Renal cortex interstitium (tissue), 11 donors: ENCODE results near the gene SPATS2. TPM values are rescaled to one million over a fixed set of nuclear protein-coding genes. Genes with fewer than 3 reads are reported as not detected.
A peak's percentile ranks its signal among the peaks of the same experiment; 100 is the strongest.
"Not testable (repeated sequence)": the region's sequence is repeated elsewhere in the genome, so short reads cannot be mapped to it uniquely, and the experiment has no call there.

ENCODE experiments used
- DNase-seq, 11 donors: peaks; one replicate each; pipeline ENCODE4 v3.0.0-alpha.2; 2013; ENCODE audit warnings: low read depth in 9 of 11, low spot score in 4 of 11; ENCODE audit errors: extremely low read depth in 1 of 11
- polyA plus RNA-seq, 3 donors: library from polyadenylated mRNA; unstranded; fragments of 120-200 nt; gene quantifications; one replicate each; pipeline ENCODE4 v1.2.1, GENCODE V29; 2013; ENCODE audit not compliant: insufficient read length in 3 of 3

The SPATS2 gene
- polyA plus RNA-seq, 3 donors: 51.0 to 63.3 (median 52.7) TPM

GRCh38 chr12:49482095-49483051 lies 115.1 kb downstream of the SPATS2 start:
- no peak for DNase-seq

GRCh38 chr12:49483619-49484018 lies 116.4 kb downstream of the SPATS2 start:
- no peak for DNase-seq

DNA sequence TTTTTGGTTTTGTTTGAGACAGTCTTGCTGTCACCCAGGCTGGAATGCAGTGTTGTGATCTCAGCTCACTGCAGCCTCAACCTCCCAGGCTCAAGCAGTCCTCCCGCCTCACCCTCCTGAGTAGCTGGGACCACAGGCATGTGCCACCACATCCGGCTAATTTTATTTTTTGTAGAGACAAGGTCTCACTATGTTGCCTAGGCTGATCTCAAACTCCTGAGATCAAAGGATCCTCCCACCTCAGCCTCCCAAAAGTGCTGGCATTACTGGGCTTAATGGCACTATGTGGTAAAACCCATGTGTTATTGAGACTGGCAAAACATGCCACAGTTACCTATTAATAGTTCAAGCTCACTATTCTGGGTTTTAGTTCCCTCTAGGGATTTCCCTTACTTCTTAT lies 120.3 kb downstream of the SPATS2 start:
- DNase-seq: no peak

DNA sequence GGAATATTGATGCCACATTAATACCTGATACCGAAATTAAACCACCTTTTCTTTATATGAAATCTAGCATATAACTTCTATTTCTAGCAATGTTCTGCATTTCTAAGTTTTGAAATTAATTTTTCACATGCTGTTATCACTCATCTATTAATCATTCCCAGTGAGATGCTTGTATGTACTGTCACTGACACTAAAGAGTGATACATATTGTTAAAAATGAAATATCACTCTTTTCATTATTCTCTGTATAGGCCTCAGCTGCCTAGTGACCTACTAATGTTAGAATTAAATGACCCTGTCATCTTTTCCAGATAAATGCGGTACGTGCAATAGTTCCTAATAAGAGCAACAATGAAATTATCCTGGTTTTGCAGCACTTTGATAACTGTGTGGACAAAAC lies 121.9 kb downstream of the SPATS2 start:
- DNase-seq: no peak

- no peak for DNase-seq
These were observed 122.5 kb downstream of the SPATS2 start for GRCh38 chr12:49489720-49490119.

DNA sequence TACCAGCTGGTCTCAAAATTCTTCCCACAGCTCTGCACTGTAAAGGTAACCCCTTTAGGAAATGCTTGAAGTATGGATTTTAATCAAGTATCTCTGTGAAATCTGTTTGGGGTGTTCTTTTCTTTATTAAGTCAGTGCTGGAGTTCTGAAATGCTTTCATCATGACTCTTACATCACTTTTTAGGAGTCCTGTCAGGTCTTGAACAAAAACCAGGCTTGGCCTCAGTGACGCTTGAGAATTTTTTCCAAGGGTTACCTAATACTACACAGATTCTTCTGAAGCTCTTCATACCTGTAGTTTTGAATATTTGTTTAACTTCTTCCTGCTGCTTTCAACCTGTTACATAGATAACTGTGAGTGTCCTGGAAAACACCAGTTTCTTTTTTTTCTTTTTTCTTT lies 124.6 kb downstream of the SPATS2 start:
- no peak for DNase-seq

- no peak for DNase-seq
These were observed 126.6 kb downstream of the SPATS2 start for GRCh38 chr12:49493900-49494299.

GRCh38 chr12:49496417-49497360 lies 129.4 kb downstream of the SPATS2 start:
- no peak for DNase-seq

GRCh38 chr12:49501895-49502294 lies 134.6 kb downstream of the SPATS2 start:
- DNase-seq: no peak

DNA sequence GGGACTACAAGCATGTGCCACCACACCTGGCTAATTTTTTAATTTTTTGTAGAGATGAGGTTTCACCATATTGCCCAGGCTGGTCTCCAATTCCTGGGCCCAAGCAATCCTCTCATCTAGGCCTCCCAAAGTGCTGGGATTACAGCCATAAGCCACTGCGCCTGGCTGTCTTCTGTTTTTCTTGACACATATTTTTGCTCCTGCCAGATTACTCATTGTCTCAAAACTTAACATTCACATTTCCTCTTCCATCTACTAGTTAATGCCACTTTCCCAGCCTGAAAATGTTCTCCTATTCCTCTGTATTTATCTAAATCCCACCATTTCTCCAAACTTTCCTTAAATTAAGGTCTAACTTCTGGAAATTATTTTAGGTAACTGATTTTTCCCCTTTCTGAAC lies 135.3 kb downstream of the SPATS2 start:
- no peak for DNase-seq

DNA sequence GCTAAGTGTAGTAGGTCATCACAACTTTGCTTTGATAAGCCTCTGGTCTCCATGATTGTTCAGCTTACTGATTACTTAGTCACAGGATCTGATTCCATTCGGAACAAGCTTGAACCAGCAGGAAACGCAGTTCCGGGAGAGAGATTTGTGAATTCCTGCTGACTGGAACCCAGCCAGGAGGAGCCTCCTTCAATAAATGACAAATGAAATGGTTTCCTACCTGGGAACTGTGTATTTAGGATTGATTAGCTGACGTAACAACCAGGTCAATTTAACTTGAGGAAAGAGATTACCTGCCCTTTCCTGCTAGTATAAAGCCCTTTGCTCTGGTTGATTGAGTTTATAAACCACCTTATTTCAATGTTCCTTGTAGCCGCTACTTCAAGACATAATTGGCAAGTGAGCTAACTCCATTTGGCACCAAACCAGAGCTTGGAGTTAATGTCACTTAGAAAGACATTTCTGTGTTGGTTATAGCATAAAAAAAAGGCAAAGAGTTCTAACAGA lies 136.5 kb downstream of the SPATS2 start:
- DNase-seq: peak in 3 of 11 donors; percentile 32 to 64 (median 36)

DNA sequence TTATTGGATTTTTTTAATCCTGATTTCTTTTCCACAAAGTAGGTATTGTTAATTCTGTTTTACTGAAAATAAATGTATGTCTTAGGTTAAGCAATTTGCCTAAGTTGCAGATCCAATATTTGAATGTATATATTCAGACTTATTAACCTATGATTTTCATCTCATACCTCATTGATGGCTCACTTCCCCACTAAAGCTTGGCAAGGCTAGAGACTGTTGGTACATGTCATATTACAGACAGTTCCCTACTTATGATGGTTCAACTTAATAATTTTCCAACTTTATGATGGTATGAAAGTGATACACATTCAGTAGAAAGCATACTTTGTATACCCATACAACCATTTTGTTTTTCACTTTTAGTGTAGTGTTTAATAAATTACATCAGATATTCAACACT lies 138.4 kb downstream of the SPATS2 start:
- DNase-seq: no peak

DNA sequence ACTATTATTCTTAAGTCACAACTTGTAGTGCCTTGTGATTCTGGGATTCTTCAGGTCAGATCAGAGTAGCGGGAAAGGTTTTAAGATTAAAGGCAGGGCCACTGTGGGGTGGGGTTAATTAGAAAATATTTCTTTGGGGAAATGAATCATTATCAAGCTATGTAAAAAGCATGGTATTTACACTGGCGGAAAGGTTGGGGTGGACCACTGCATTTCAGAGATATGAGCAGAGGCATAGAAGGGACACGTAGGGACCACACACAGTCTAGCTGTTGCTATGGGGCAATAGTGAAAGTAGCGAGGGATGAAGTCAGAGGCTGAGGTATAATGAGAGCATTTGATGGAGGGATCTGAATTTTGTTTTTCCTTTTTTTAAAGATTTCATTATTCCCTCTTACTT lies 139.9 kb downstream of the SPATS2 start:
- DNase-seq: no peak

DNA sequence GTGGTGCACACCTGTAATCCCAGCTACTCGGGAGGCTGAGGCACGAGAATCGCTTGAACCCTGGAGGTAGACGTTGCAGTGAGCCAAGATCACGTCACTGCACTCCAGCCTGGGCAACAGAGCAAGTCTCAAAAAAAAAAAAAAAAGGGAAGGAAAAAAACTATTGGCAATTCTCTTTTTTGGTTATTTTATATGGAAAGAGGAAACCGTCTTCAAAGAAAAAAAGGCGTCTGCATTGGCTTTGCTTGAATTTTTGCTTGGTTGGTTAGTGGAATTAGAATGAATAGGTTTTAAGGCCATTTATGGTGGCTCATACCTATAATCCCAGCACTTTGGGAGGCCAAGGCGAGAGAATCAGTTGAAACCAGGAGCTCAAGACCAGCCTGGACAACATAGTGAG lies 142.4 kb downstream of the SPATS2 start:
- not testable (repeated sequence) for DNase-seq

DNA sequence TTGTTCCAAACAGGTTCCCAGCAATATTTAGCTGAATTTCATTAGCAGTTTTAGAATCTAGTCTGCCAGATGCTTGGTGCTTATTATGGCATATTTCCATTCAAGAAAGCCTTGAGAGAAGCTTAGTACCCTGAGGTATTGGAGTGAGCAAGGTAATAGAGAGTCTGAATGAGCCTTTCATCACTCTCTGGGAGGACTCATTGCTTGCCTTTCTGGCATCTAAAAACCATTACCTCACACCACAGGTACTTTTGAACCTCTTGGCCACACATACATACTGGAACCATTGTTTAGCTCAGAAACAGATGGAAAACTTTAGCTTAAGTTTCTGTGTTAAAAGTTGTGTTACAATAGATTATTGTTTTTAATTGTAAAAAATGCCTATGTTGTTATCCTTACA lies 144.1 kb downstream of the SPATS2 start:
- no peak for DNase-seq

- DNase-seq: no peak
These were observed 145.3 kb downstream of the SPATS2 start for GRCh38 chr12:49512546-49512945.

GRCh38 chr12:49515266-49515665 lies 148.0 kb downstream of the SPATS2 start:
- no peak for DNase-seq

DNA sequence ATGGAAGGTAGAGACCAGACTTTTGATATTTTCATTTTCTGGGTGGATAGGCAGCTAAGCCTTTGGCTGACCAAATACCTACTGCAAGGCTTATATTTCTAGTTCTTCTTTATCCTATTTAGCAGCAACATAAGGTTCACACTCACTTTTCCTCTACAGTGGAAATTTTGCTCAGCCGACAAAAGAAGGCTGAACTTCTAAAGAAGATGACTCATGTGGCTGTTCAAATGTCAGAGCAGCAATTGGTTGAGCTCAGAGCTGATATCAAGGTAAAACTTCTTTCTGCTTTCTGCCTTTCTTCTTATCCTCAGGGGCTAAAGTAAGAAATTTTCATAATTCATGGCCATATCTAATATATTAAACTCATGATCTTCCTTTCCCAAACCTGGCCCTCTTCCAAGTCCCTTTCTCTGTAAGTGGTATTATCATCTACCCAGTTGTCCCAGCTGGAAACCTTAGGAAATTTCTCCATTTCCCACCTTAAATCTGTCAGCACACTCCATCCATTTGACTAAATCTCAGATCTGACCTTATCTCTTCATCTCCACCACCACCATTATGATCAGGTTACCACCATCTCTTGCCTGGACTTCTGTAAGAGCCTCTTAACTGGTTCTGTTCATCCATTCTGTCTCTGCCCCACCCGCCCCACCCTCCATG lies 151.8 kb downstream of the SPATS2 start:
- no peak for DNase-seq

- DNase-seq: no peak
These were observed 152.3 kb downstream of the SPATS2 start for GRCh38 chr12:49519574-49519936.
